RWPE2 (cell line): Measurements from ENCODE around the gene LZTS3.

Experiments
- ATAC-seq: fragments of 200-7000 bp; cut with Tn5 transposase; 3 replicates; pipeline ENCODE4 v1.9.1; 2021; ENCODE audit warnings: low read depth
- DNase-seq: peaks from one replicate; pipeline ENCODE4 v3.0.0-alpha.2; 2020; ENCODE audit warnings: low spot score
- H3K27ac ChIP-seq: fragments of 450-650 bp; 2 replicates; pipeline ENCODE4 v1.5.1; 2017; ENCODE audit warnings: mild to moderate bottlenecking; ENCODE audit not compliant: poor library complexity, severe bottlenecking
- H3K27me3 ChIP-seq: fragments of 250-450 bp; sonication (Bioruptor Pico); 2 replicates; pipeline ENCODE4 v1.5.1; 2021; ENCODE audit warnings: mild to moderate bottlenecking, moderate library complexity; ENCODE audit not compliant: insufficient read depth, poor library complexity, severe bottlenecking
- H3K36me3 ChIP-seq: fragments of 250-450 bp; sonication (Bioruptor Pico); 2 replicates; pipeline ENCODE4 v1.5.1; 2020; ENCODE audit warnings: low read depth, mild to moderate bottlenecking, moderate library complexity
- H3K4me1 ChIP-seq: fragments of 250-450 bp; sonication (Bioruptor Pico); 2 replicates; pipeline ENCODE4 v1.5.1; 2021; ENCODE audit warnings: mild to moderate bottlenecking, moderate library complexity; ENCODE audit not compliant: insufficient read depth, poor library complexity, severe bottlenecking
- H3K4me3 ChIP-seq: fragments of 250-450 bp; sonication (Bioruptor Pico); 2 replicates; pipeline ENCODE4 v1.5.1; 2021; ENCODE audit warnings: mild to moderate bottlenecking, moderate library complexity; ENCODE audit not compliant: severe bottlenecking
- H3K9me3 ChIP-seq: fragments of 250-450 bp; sonication (Bioruptor Pico); 2 replicates; pipeline ENCODE4 v1.5.1; 2021; ENCODE audit warnings: mild to moderate bottlenecking, moderate library complexity; ENCODE audit not compliant: severe bottlenecking
- CTCF ChIP-seq: fragments of 450-650 bp; IDR thresholded peaks from one replicate; pipeline ENCODE4 v1.5.1; 2017; ENCODE audit warnings: mild to moderate bottlenecking, moderate library complexity; ENCODE audit not compliant: poor library complexity, severe bottlenecking

LZTS3 gene

GRCh38 chr20:3171391-3172125 is 1.8 kb downstream of the LZTS3 start:
- Histone ChIP-seq H3K27ac (no peak overlapping the region), H3K9me3 (no peaks in the 10 kb centered on the region), H3K36me3 (no peaks in the 10 kb centered on the region), H3K27me3 (no peaks in the 10 kb centered on the region), H3K4me3 (no peak overlapping the region), H3K4me1 (peaks cover 5% of the 10 kb centered on the region)
- DNase-seq (no peak), ATAC-seq (no peak)
- TF ChIP-seq CTCF, result no peak

- H3K27ac ChIP-seq, result no peak overlapping the region
- DNase-seq, result no peak
- no peak overlapping the region for H3K4me3 ChIP-seq
- H3K9me3 ChIP-seq, result no peaks in the 10 kb centered on the region
- no peaks in the 10 kb centered on the region for H3K4me1 ChIP-seq
- ATAC-seq, result no peak
- TF ChIP-seq CTCF, result no peak
- no peaks in the 10 kb centered on the region for H3K27me3 ChIP-seq
- no peaks in the 10 kb centered on the region for H3K36me3 ChIP-seq
Measured at GRCh38 chr20:3168829-3169590, 4.3 kb downstream of the LZTS3 start.

GRCh38 chr20:3168079-3168828 is 5.1 kb downstream of the LZTS3 start:
- H3K4me3 ChIP-seq, result no peak overlapping the region

GRCh38 chr20:3167738-3168078 is 5.6 kb downstream of the LZTS3 start:
- H3K4me1 ChIP-seq, result no peaks in the 10 kb centered on the region
- no peak for ATAC-seq
- H3K27me3 ChIP-seq, result no peaks in the 10 kb centered on the region
- no peak overlapping the region for H3K27ac ChIP-seq
- DNase-seq, result peak; percentile 54
- H3K36me3 ChIP-seq, result no peaks in the 10 kb centered on the region
- no peaks in the 10 kb centered on the region for H3K9me3 ChIP-seq
- no peak overlapping the region for H3K4me3 ChIP-seq
- TF ChIP-seq CTCF, result no peak

More at GRCh38 chr20:3168079-3168828, 5.1 kb downstream of the LZTS3 start:
- H3K27me3 ChIP-seq, result no peaks in the 10 kb centered on the region
- no peaks in the 10 kb centered on the region for H3K36me3 ChIP-seq
- no peaks in the 10 kb centered on the region for H3K4me1 ChIP-seq
- ATAC-seq (no peak), DNase-seq (no peak)
- no peaks in the 10 kb centered on the region for H3K9me3 ChIP-seq
- no peak for TF ChIP-seq CTCF
- H3K27ac ChIP-seq, result no peak overlapping the region
